Large intestine (tissue), 3 donors: Measurements from ENCODE around the gene PTCD2. TPM values are rescaled to one million over a fixed set of nuclear protein-coding genes. Genes with fewer than 3 reads are reported as not detected.

Experiments
- DNase-seq, 2 donors: peaks; one replicate each; pipeline versions ENCODE4 v3.0.0 to v3.0.0-alpha.2; 2013
- H3K27ac ChIP-seq: one replicate; pipeline ENCODE4 v1.5.1; 2013; ENCODE audit warnings: low read length
- H3K27me3 ChIP-seq: 2 replicates; pipeline ENCODE4 v1.6.1; 2013; ENCODE audit warnings: low read length; ENCODE audit not compliant: control insufficient read depth, insufficient read depth
- H3K36me3 ChIP-seq: 2 replicates; pipeline ENCODE4 v1.6.1; 2013; ENCODE audit warnings: low read length; ENCODE audit not compliant: control insufficient read depth, insufficient read depth
- H3K4me1 ChIP-seq: one replicate; pipeline ENCODE4 v1.6.1; 2013; ENCODE audit warnings: low read length; ENCODE audit not compliant: control insufficient read depth, insufficient read depth
- H3K4me3 ChIP-seq: one replicate; pipeline ENCODE4 v1.5.1; 2013; ENCODE audit warnings: low read length
- H3K9me3 ChIP-seq: one replicate; pipeline ENCODE4 v1.6.1; 2013; ENCODE audit warnings: mild to moderate bottlenecking, low read depth, low read length, moderate library complexity; ENCODE audit not compliant: control insufficient read depth
- WGBS: methylation state at CpG from one replicate; pipeline ENCODE4 v1.1.5; 2013; ENCODE audit warnings: low lambda C conversion rate; ENCODE audit not compliant: insufficient coverage; 5-methylcytosine and 5-hydroxymethylcytosine counted together
- polyA plus RNA-seq: library from polyadenylated mRNA; unstranded; fragments of 120-200 nt; gene quantifications from one replicate; pipeline ENCODE4 v1.2.1, GENCODE V29; 2013

Gene PTCD2
- polyA plus RNA-seq, 1 donor: 6.7 TPM

GRCh38 chr5:72412283-72413055 lies 92.3 kb downstream of the PTCD2 start:
- Histone ChIP-seq H3K9me3 (peaks cover 3% of the 10 kb centered on the region), H3K27me3 (peaks cover 3% of the 10 kb centered on the region), H3K4me3 (no peak overlapping the region), H3K27ac (no peak overlapping the region), H3K4me1 (no peaks in the 10 kb centered on the region), H3K36me3 (no peaks in the 10 kb centered on the region)
- WGBS: 71% methylated on average over 2 of the region's 4 CpGs
- no peak for DNase-seq

GRCh38 chr5:72415616-72416325 lies 95.6 kb downstream of the PTCD2 start:
- peaks cover 7% of the 10 kb centered on the region for H3K9me3 ChIP-seq
- H3K36me3 ChIP-seq: no peaks in the 10 kb centered on the region
- H3K4me1 ChIP-seq: no peaks in the 10 kb centered on the region
- no peak for DNase-seq
- WGBS: no CpG with 5 or more reads among the region's 5 CpGs
- no peak overlapping the region for H3K4me3 ChIP-seq
- no peak overlapping the region for H3K27ac ChIP-seq
- peaks cover 3% of the 10 kb centered on the region for H3K27me3 ChIP-seq

GRCh38 chr5:72417333-72418062 lies 97.3 kb downstream of the PTCD2 start:
- no peak overlapping the region for H3K27ac ChIP-seq
- H3K4me1 ChIP-seq: no peaks in the 10 kb centered on the region
- H3K4me3 ChIP-seq: no peak overlapping the region
- peaks cover 7% of the 10 kb centered on the region for H3K9me3 ChIP-seq
- DNase-seq: no peak
- no peaks in the 10 kb centered on the region for H3K36me3 ChIP-seq
- no CpG with 5 or more reads among the region's 48 CpGs for WGBS
- peaks cover 3% of the 10 kb centered on the region for H3K27me3 ChIP-seq

Other genes starting within 250 kb of the PTCD2 start
- 31.0 TPM for gene MAP1B, start 212.9 kb upstream of the PTCD2 start, polyA plus RNA-seq
- gene MRPS27, start 133 bp upstream of the PTCD2 start, polyA plus RNA-seq: 52.7 TPM
- 2.1 TPM for gene ZNF366, start 187.0 kb downstream of the PTCD2 start, polyA plus RNA-seq